Neuronal stem cell (in vitro differentiated cells): ENCODE results near the gene DHRS7B.

Experiments
- DNase-seq: peaks from one replicate; pipeline ENCODE4 v3.0.0-alpha.2; 2013; ENCODE audit warnings: low spot score
- H2AFZ ChIP-seq: one replicate; pipeline ENCODE4 v1.6.1; 2013; ENCODE audit warnings: mild to moderate bottlenecking, low read length, inconsistent platforms
- H2AK5ac ChIP-seq: 2 replicates; pipeline ENCODE4 v1.6.1; 2013; ENCODE audit warnings: low read depth, mild to moderate bottlenecking, inconsistent platforms, low read length, moderate library complexity, mixed read lengths
- H2BK120ac ChIP-seq: 2 replicates; pipeline ENCODE4 v1.6.1; 2013; ENCODE audit warnings: low read depth, mild to moderate bottlenecking, inconsistent platforms, low read length, moderate library complexity, mixed read lengths
- H2BK12ac ChIP-seq: one replicate; pipeline ENCODE4 v1.6.1; 2013; ENCODE audit warnings: low read length, inconsistent platforms
- H2BK15ac ChIP-seq: 2 replicates; pipeline ENCODE4 v1.6.1; 2013; ENCODE audit warnings: mild to moderate bottlenecking, low read length, inconsistent platforms, mixed read lengths
- H2BK5ac ChIP-seq: one replicate; pipeline ENCODE4 v1.6.1; 2013; ENCODE audit warnings: inconsistent platforms, mild to moderate bottlenecking, low read length, moderate library complexity
- H3K14ac ChIP-seq: one replicate; pipeline ENCODE4 v1.6.1; 2013; ENCODE audit warnings: low read length, inconsistent platforms
- H3K18ac ChIP-seq: 2 replicates; pipeline ENCODE4 v1.6.1; 2013; ENCODE audit warnings: low read length, inconsistent platforms
- H3K23ac ChIP-seq: 2 replicates; pipeline ENCODE4 v1.6.1; 2013; ENCODE audit warnings: low read depth, mild to moderate bottlenecking, mixed read lengths, low read length, inconsistent platforms; ENCODE audit not compliant: poor library complexity
- H3K27ac ChIP-seq: replicated peaks from 3 replicates; pipeline ENCODE4 v1.5.1; 2013; ENCODE audit warnings: low read length, inconsistent platforms
- H3K27me3 ChIP-seq, 3 experiments: 2 replicates each; pipeline ENCODE4 v1.6.1; 2013; ENCODE audit warnings: low read length in 3 of 3, mild to moderate bottlenecking in 2 of 3, inconsistent platforms in 1 of 3, low read depth in 1 of 3, mixed read lengths in 1 of 3, moderate library complexity in 1 of 3; ENCODE audit not compliant: control insufficient read depth in 3 of 3, insufficient read depth in 3 of 3
- H3K36me3 ChIP-seq, 2 donors: replicated peaks in 1 of 2; 2 replicates each; pipeline ENCODE4 v1.6.1; 2013; ENCODE audit warnings: low read length in 2 of 2; ENCODE audit not compliant: control insufficient read depth in 2 of 2, insufficient read depth in 2 of 2
- H3K4ac ChIP-seq: 2 replicates; pipeline ENCODE4 v1.6.1; 2013; ENCODE audit warnings: inconsistent platforms, mild to moderate bottlenecking, low read length, moderate library complexity
- H3K4me1 ChIP-seq, 2 donors: 1 replicate in 1 of 2; 2 replicates in 1 of 2; pipeline ENCODE4 v1.6.1; 2013; ENCODE audit warnings: low read length in 2 of 2, low read depth in 1 of 2; ENCODE audit not compliant: control insufficient read depth in 2 of 2, insufficient read depth in 1 of 2
- H3K4me2 ChIP-seq: one replicate; pipeline ENCODE4 v1.6.1; 2013; ENCODE audit warnings: mild to moderate bottlenecking, low read length, inconsistent platforms; ENCODE audit not compliant: insufficient read depth, poor library complexity, severe bottlenecking
- H3K4me3 ChIP-seq, 2 donors: 2 replicates each; pipeline ENCODE4 v1.5.1; 2013; ENCODE audit warnings: low read length in 2 of 2, mild to moderate bottlenecking in 2 of 2, inconsistent platforms in 1 of 2, moderate library complexity in 1 of 2
- H3K79me1 ChIP-seq: one replicate; pipeline ENCODE4 v1.6.1; 2013; ENCODE audit warnings: low read depth, mild to moderate bottlenecking, inconsistent platforms, low read length, moderate library complexity
- H3K9ac ChIP-seq: one replicate; pipeline ENCODE4 v1.6.1; 2013; ENCODE audit warnings: mild to moderate bottlenecking, low read depth, low read length, inconsistent platforms; ENCODE audit not compliant: poor library complexity
- H3K9me3 ChIP-seq, 2 donors: replicated peaks in 1 of 2; 2 replicates each; pipeline versions ENCODE3 to v1.6.1; 2013; ENCODE audit warnings: low read length in 2 of 2, mild to moderate bottlenecking in 2 of 2, inconsistent platforms in 1 of 2, low read depth in 1 of 2, mixed read lengths in 1 of 2, moderate library complexity in 1 of 2; ENCODE audit not compliant: control insufficient read depth in 2 of 2, insufficient read depth in 1 of 2
- H4K8ac ChIP-seq: one replicate; pipeline ENCODE4 v1.6.1; 2013; ENCODE audit warnings: low read depth, mild to moderate bottlenecking, inconsistent platforms, low read length, moderate library complexity
- H4K91ac ChIP-seq: one replicate; pipeline ENCODE4 v1.6.1; 2013; ENCODE audit warnings: low read length, low read depth, mild to moderate bottlenecking, inconsistent platforms; ENCODE audit not compliant: poor library complexity
- WGBS, 2 donors: extraction: QIAGEN DNeasy Blood & Tissue Kit; methylation state at CpG; one replicate each; pipeline ENCODE4 v1.1.7; 2013; ENCODE audit warnings: missing lambda C conversion rate in 2 of 2, mixed read lengths in 1 of 2; ENCODE audit not compliant: insufficient read length in 2 of 2, insufficient replicate concordance in 1 of 2; ENCODE audit errors: extremely low coverage in 2 of 2; 5-methylcytosine and 5-hydroxymethylcytosine counted together

Gene DHRS7B

DNA sequence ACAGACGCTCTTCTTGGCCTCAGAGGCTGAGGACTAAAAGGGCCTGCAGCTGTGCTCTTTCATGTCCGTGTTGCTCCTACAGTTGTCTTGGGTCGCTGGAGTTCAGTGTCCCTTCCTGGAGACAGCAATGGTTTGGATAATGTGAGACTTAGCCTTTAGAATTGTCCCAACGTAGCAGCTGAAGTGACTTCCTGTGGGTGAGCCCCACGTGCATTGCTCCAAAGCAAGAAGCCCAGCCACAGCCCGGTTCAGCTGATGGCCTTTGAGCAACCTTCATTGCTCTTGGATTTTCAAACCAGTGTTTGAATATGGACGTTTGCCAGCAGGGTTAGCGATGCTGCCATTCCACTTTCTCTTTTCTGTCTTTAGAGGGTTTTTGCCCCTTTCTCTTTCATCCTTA, 67.5 kb downstream of the DHRS7B start:
- H3K4me3 ChIP-seq, result no peak overlapping the region
- no peak overlapping the region for H3K9ac ChIP-seq
- H3K36me3 ChIP-seq, result peaks cover 19 to 70% of the 10 kb centered on the region in 2 donors
- H2AK5ac ChIP-seq, result no peak overlapping the region
- H4K8ac ChIP-seq, result no peak overlapping the region
- H3K4me2 ChIP-seq, result no peak overlapping the region
- H2BK12ac ChIP-seq, result no peak overlapping the region
- H2AFZ ChIP-seq, result no peak overlapping the region
- no peak overlapping the region for H3K4ac ChIP-seq
- H3K23ac ChIP-seq, result no peak overlapping the region
- no peaks in the 10 kb centered on the region for H3K4me1 ChIP-seq
- DNase-seq, result no peak
- H3K9me3 ChIP-seq, result no peaks in the 10 kb centered on the region
- no peak overlapping the region for H4K91ac ChIP-seq
- H3K79me1 ChIP-seq, result peaks cover 5% of the 10 kb centered on the region
- no peaks in the 10 kb centered on the region for H3K27me3 ChIP-seq
- no peak overlapping the region for H3K18ac ChIP-seq
- H2BK5ac ChIP-seq, result no peak overlapping the region
- H3K14ac ChIP-seq, result no peak overlapping the region
- no peak overlapping the region for H2BK15ac ChIP-seq
- H2BK120ac ChIP-seq, result no peak overlapping the region
- H3K27ac ChIP-seq, result no peak overlapping the region
- no CpG with 5 or more reads among the region's 8 CpGs for WGBS, 2 donors

DNA sequence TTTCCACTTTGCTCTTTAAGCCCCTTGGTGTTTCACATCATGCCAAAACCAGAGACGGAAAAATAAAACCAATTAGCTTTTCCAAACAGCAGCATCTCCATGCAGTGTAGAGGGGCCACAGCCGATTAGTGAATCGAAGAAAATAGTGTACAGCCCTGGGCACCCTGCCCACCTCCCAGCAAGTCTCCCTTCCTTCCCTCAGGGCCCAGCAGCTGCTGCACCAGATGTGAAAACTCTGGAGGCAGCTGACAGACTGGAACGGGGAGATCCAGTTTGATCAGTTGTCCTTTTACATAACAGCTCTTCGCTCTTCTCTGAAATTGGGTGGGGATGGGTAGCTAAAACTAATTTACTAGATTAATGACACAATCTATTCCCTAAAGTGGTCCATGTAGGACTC, 67.9 kb downstream of the DHRS7B start:
- Histone ChIP-seq H2BK15ac (no peak overlapping the region), H3K4me3 (no peak overlapping the region), H3K9me3 (no peaks in the 10 kb centered on the region), H3K14ac (no peak overlapping the region), H3K79me1 (peaks cover 7% of the 10 kb centered on the region), H3K27me3 (no peaks in the 10 kb centered on the region), H4K91ac (no peak overlapping the region), H4K8ac (no peak overlapping the region), H2BK120ac (no peak overlapping the region), H2AFZ (no peak overlapping the region), H3K18ac (no peak overlapping the region), H3K9ac (no peak overlapping the region), H3K4me2 (no peak overlapping the region), H3K4ac (no peak overlapping the region), H2BK12ac (no peak overlapping the region), H3K27ac (no peak overlapping the region), H3K23ac (no peak overlapping the region), H2BK5ac (no peak overlapping the region), H3K4me1 (peaks cover 0 to 3% of the 10 kb centered on the region in 2 donors), H3K36me3 (peaks cover 19 to 71% of the 10 kb centered on the region in 2 donors), H2AK5ac (no peak overlapping the region)
- WGBS, 2 donors, result no CpG with 5 or more reads among the region's 5 CpGs
- no peak for DNase-seq

DNA sequence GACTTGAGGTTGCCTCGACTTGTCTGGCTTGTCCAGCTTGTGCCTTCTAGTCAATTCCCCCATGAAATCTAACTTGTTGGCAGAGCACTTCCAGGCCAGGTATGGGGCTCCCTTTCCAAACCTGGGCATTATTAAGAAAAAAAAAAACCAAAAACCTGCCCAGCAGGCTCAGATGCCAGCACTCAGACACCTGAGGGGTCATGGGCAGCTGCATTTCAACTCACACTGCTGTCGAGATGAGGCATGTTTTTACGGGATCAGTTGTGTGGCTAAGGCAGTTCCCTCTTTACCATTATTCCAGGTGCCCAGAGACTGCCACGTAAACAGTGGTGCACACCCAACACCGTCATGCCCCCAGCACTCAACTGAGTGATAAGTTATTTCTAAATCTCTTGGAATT, 69.4 kb downstream of the DHRS7B start:
- no peak overlapping the region for H2BK120ac ChIP-seq
- H2AK5ac ChIP-seq, result no peak overlapping the region
- H3K27ac ChIP-seq, result no peak overlapping the region
- H2BK5ac ChIP-seq, result no peak overlapping the region
- no peak overlapping the region for H3K4ac ChIP-seq
- no peak overlapping the region for H2BK15ac ChIP-seq
- H3K18ac ChIP-seq, result no peak overlapping the region
- no peak overlapping the region for H2AFZ ChIP-seq
- H4K91ac ChIP-seq, result no peak overlapping the region
- H3K79me1 ChIP-seq, result peaks cover 7% of the 10 kb centered on the region
- no peak overlapping the region for H3K4me3 ChIP-seq
- no peak overlapping the region for H3K14ac ChIP-seq
- no CpG with 5 or more reads among the region's 5 CpGs for WGBS, 2 donors
- peaks cover 19 to 62% of the 10 kb centered on the region in 2 donors for H3K36me3 ChIP-seq
- DNase-seq, result no peak
- H3K9ac ChIP-seq, result no peak overlapping the region
- no peak overlapping the region for H3K23ac ChIP-seq
- no peak overlapping the region for H4K8ac ChIP-seq
- no peak overlapping the region for H2BK12ac ChIP-seq
- no peaks in the 10 kb centered on the region for H3K9me3 ChIP-seq
- no peaks in the 10 kb centered on the region for H3K27me3 ChIP-seq
- peaks cover 8 to 15% of the 10 kb centered on the region in 2 donors for H3K4me1 ChIP-seq
- no peak overlapping the region for H3K4me2 ChIP-seq

DNA sequence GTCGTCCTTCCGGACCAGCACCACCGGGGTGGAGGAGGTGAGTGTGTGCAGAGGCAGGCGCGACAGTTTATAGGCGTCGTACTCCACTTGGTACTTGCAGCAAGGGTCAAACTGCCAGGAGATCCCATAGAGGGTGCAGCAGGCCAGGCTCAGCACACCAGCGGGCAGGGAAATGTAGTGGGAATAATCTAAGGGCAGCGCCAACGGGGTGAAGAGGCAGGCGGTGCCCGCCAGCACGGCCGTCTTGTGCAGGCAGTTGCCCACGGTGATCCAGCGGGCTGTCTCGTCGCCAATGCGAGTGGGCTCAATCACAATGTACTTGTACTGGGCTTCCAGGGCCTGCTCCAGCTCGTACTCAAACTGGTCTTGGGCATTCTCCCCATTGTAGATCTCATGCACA, 71.6 kb downstream of the DHRS7B start:
- H3K9me3 ChIP-seq, result no peaks in the 10 kb centered on the region
- H4K91ac ChIP-seq, result no peak overlapping the region
- H3K36me3 ChIP-seq, result peaks cover 15 to 66% of the 10 kb centered on the region in 2 donors
- no peak overlapping the region for H3K18ac ChIP-seq
- DNase-seq, result no peak
- no peak overlapping the region for H2AK5ac ChIP-seq
- no peaks in the 10 kb centered on the region for H3K27me3 ChIP-seq
- H2BK5ac ChIP-seq, result no peak overlapping the region
- H2AFZ ChIP-seq, result no peak overlapping the region
- H3K79me1 ChIP-seq, result peaks cover 17% of the 10 kb centered on the region
- no peak overlapping the region for H2BK12ac ChIP-seq
- no peak overlapping the region for H3K9ac ChIP-seq
- peaks cover 10 to 15% of the 10 kb centered on the region in 2 donors for H3K4me1 ChIP-seq
- H2BK120ac ChIP-seq, result no peak overlapping the region
- H3K14ac ChIP-seq, result no peak overlapping the region
- no peak overlapping the region for H3K4ac ChIP-seq
- no peak overlapping the region for H4K8ac ChIP-seq
- H3K27ac ChIP-seq, result no peak overlapping the region
- no peak overlapping the region for H2BK15ac ChIP-seq
- no peak overlapping the region for H3K4me2 ChIP-seq
- no CpG with 5 or more reads among the region's 20 CpGs for WGBS, 2 donors
- H3K4me3 ChIP-seq, result no peak overlapping the region
- no peak overlapping the region for H3K23ac ChIP-seq
